HCT116 (cell line): ENCODE measurements around the gene CXCL13. TPM values are rescaled to one million over a fixed set of nuclear protein-coding genes. Genes with fewer than 3 reads are reported as not detected.

Source experiments
- ATAC-seq: fragments of 200-7000 bp; cut with Tn5 transposase; 2 replicates; pipeline ENCODE4 v1.9.1; 2020; ENCODE audit warnings: mild to moderate bottlenecking, moderate library complexity
- BruUV-seq: library from RNA; stranded (reverse); fragments of 400-500 nt; replicated peaks from 2 replicates; lab custom pipeline; 2021; lab: Mats Ljungman, UMichigan
- CTCF ChIA-PET: fragments of 300-600 bp; sonication (Branson Sonifier 250); formaldehyde crosslinking; loops from one replicate; lab custom pipeline; 2021; ENCODE audit warnings: antibody characterized with exemption; lab: Charles Lee
- POLR2A ChIA-PET: fragments of 300-600, 350-600 bp; sonication (Branson Sonifier 250); formaldehyde crosslinking; loops from one replicate; lab custom pipeline; 2021; ENCODE audit warnings: antibody characterized with exemption; lab: Charles Lee
- RAD21 ChIA-PET, 2 experiments: fragments of 300-600 bp; sonication (Branson Sonifier 250); formaldehyde crosslinking; loops; one replicate each; lab custom pipeline; 2023; ENCODE audit warnings: low total read pairs in 2 of 2; ENCODE audit not compliant: uncharacterized antibody in 2 of 2, unreplicated experiment in 2 of 2, low non-redundant PET in 1 of 2; lab: Charles Lee
- DNase-seq: peaks from one replicate; pipeline ENCODE4 v3.0.0-alpha.2; 2010; ENCODE audit warnings: low read depth, low spot score
- H2AFZ ChIP-seq: fragments of 200-600 bp; shearing (Covaris generic), sonication (generic); 2 replicates; pipeline ENCODE4 v1.6.1; 2017; ENCODE audit warnings: low read depth, mixed run types, mixed read lengths, antibody characterized with exemption, low read length; ENCODE audit not compliant: poor library complexity, severe bottlenecking
- H3K27ac ChIP-seq: 2 replicates; pipeline ENCODE4 v1.5.1; 2012; ENCODE audit warnings: low read depth, low read length
- H3K27me3 ChIP-seq: fragments of 200-600 bp; sonication (generic); 2 replicates; pipeline ENCODE4 v1.6.1; 2016; ENCODE audit warnings: mixed run types, low read length, mixed read lengths; ENCODE audit not compliant: insufficient read depth
- H3K36me3 ChIP-seq, 2 experiments: fragments of 200-500 bp in 1 of 2; fragments of 200-600 bp in 1 of 2; sonication (Bioruptor generic) in 1 of 2; sonication (generic) in 1 of 2; 2 replicates each; pipeline versions ENCODE4 v1.5.1 to v1.6.1; 2014 to 2016; ENCODE audit warnings: low read length in 2 of 2, inconsistent platforms in 1 of 2, mixed read lengths in 1 of 2, mixed run types in 1 of 2; ENCODE audit not compliant: insufficient read depth in 2 of 2, control insufficient read depth in 1 of 2
- H3K4me1 ChIP-seq, 2 experiments: fragments of 200-600 bp in 1 of 2; sonication (generic) in 1 of 2; 2 replicates each; pipeline versions ENCODE4 v1.5.1 to v1.6.1; 2012 to 2017; ENCODE audit warnings: low read length in 2 of 2, inconsistent platforms in 1 of 2, mild to moderate bottlenecking in 1 of 2, mixed read lengths in 1 of 2, mixed run types in 1 of 2, moderate library complexity in 1 of 2; ENCODE audit not compliant: insufficient read depth in 2 of 2, control insufficient read depth in 1 of 2
- H3K4me2 ChIP-seq: fragments of 200-600 bp; sonication (generic); 2 replicates; pipeline ENCODE4 v1.6.1; 2017; ENCODE audit warnings: mixed run types, low read length, mixed read lengths
- H3K4me3 ChIP-seq, 2 experiments: fragments of 200-600 bp in 1 of 2; sonication (generic) in 1 of 2; replicated peaks in 1 of 2; 2 replicates each; pipeline ENCODE4 v1.5.1; 2011 to 2016; ENCODE audit warnings: low read length in 2 of 2, control low read depth in 1 of 2, low read depth in 1 of 2, mild to moderate bottlenecking in 1 of 2, mixed read lengths in 1 of 2, mixed run types in 1 of 2
- H3K79me2 ChIP-seq: fragments of 200-600 bp; sonication (generic); 2 replicates; pipeline ENCODE4 v1.6.1; 2017; ENCODE audit warnings: mild to moderate bottlenecking, mixed run types, low read length, moderate library complexity, mixed read lengths; ENCODE audit not compliant: insufficient read depth
- H3K9ac ChIP-seq: fragments of 200-600 bp; sonication (generic); 2 replicates; pipeline ENCODE4 v1.6.1; 2016; ENCODE audit warnings: low read length, mixed read lengths
- H3K9me2 ChIP-seq: fragments of 200-600 bp; sonication (generic), shearing (Covaris generic); 2 replicates; pipeline ENCODE4 v1.6.1; 2017; ENCODE audit warnings: mixed run types, mild to moderate bottlenecking, moderate library complexity; ENCODE audit not compliant: insufficient read depth
- H3K9me3 ChIP-seq, 2 experiments: fragments of 200-500 bp in 1 of 2; fragments of 200-600 bp in 1 of 2; sonication (Bioruptor generic) in 1 of 2; sonication (generic) in 1 of 2; 2 replicates each; pipeline ENCODE4 v1.6.1; 2014 to 2017; ENCODE audit warnings: low read length in 2 of 2, mixed read lengths in 2 of 2, inconsistent platforms in 1 of 2, low read depth in 1 of 2, mild to moderate bottlenecking in 1 of 2, mixed run types in 1 of 2, moderate library complexity in 1 of 2; ENCODE audit not compliant: control insufficient read depth in 1 of 2, insufficient read depth in 1 of 2
- H4K20me1 ChIP-seq: fragments of 200-600 bp; sonication (generic), shearing (Covaris generic); 2 replicates; pipeline ENCODE4 v1.6.1; 2017; ENCODE audit warnings: mixed run types, mild to moderate bottlenecking, moderate library complexity; ENCODE audit not compliant: insufficient read depth
- CBX3 ChIP-seq: IDR thresholded peaks from 2 replicates; pipeline ENCODE4 v1.6.1; 2012; ENCODE audit warnings: low read depth
- EZH2phosphoT487 ChIP-seq: fragments of 200-600 bp; IDR thresholded peaks from 2 replicates; pipeline ENCODE4 v1.6.1; 2018; ENCODE audit warnings: antibody characterized with exemption, borderline replicate concordance
- POLR2A ChIP-seq: IDR thresholded peaks from 2 replicates; pipeline ENCODE4 v1.7.0; 2011; ENCODE audit warnings: borderline replicate concordance; ENCODE audit not compliant: insufficient read depth, insufficient read length; ENCODE audit errors: extremely low read depth
- POLR2AphosphoS5 ChIP-seq: IDR thresholded peaks from 2 replicates; pipeline ENCODE4 v1.6.1; 2011; ENCODE audit warnings: mild to moderate bottlenecking, low read depth, low read length, moderate library complexity
- RAD21 ChIP-seq: IDR thresholded peaks from 2 replicates; pipeline ENCODE4 v1.6.1; 2012; ENCODE audit warnings: low read depth, mild to moderate bottlenecking
- SP1 ChIP-seq: IDR thresholded peaks from 2 replicates; pipeline ENCODE4 v1.6.1; 2012; ENCODE audit warnings: low read depth
- SRF ChIP-seq: IDR thresholded peaks from 2 replicates; pipeline ENCODE4 v1.6.1; 2012; ENCODE audit warnings: low read depth
- TCF7L2 ChIP-seq: IDR thresholded peaks from 2 replicates; pipeline ENCODE4 v1.7.0; 2011; ENCODE audit warnings: borderline replicate concordance, inconsistent platforms; ENCODE audit not compliant: insufficient read depth, insufficient read length; ENCODE audit errors: extremely low read depth
- ZNF274 ChIP-seq: fragments of 200-500 bp; sonication (Bioruptor generic); IDR thresholded peaks from 2 replicates; pipeline ENCODE4 v1.6.1; 2014; ENCODE audit warnings: mild to moderate bottlenecking, low read depth, low read length, inconsistent platforms
- intact Hi-C: fragments of 100-400 bp; cut with micrococcal nuclease; formaldehyde crosslinking; loops from 2 replicates; pipeline ENCODE4 v1.10.0; 2022
- total RNA-seq: library from RNA; stranded (reverse); gene quantifications from one replicate; pipeline ENCODE4 v1.2.1, GENCODE V29; 2021; ENCODE audit not compliant: unreplicated experiment
- TF ChIP-seq, protein P1 (sequence below), 3 experiments: fragments of 200-600 bp in 1 of 3; sonication (generic) in 1 of 3; IDR thresholded peaks in 2 of 3; conservative IDR thresholded peaks in 1 of 3; 2 replicates each; pipeline ENCODE4 v1.5.1; 2012 to 2017; ENCODE audit warnings: low read depth in 2 of 3, low read length in 2 of 3, antibody characterized with exemption in 1 of 3, borderline replicate concordance in 1 of 3, control low read depth in 1 of 3, mild to moderate bottlenecking in 1 of 3, mixed read lengths in 1 of 3, mixed run types in 1 of 3, moderate library complexity in 1 of 3; ENCODE audit not compliant: insufficient read depth in 1 of 3
- TF ChIP-seq, protein P2 (sequence below): IDR thresholded peaks from 2 replicates; pipeline ENCODE4 v1.6.1; 2012
- TF ChIP-seq, protein P3 (sequence below): IDR thresholded peaks from 2 replicates; pipeline ENCODE4 v1.6.1; 2012; ENCODE audit warnings: low read depth
- TF ChIP-seq, protein P4 (sequence below): IDR thresholded peaks from 2 replicates; pipeline ENCODE4 v1.6.1; 2011; ENCODE audit warnings: mild to moderate bottlenecking, low read length, moderate library complexity; ENCODE audit not compliant: insufficient replicate concordance; ENCODE audit errors: extremely low read depth

Gene CXCL13
- total RNA-seq, 1 experiment from 2014 or later, result not detected

- BruUV-seq, result no TSS peak
- Histone ChIP-seq H3K9me3 (0 out of 4 replicates have a peak, but pooled peaks cover 0 to 5% of the 10 kb centered on the region in 2 experiments), H3K27me3 (no peaks in the 10 kb centered on the region), H3K4me3 (no peak overlapping the region), H3K4me1 (no peaks in the 10 kb centered on the region), H3K9ac (no peak overlapping the region), H3K9me2 (no peaks in the 10 kb centered on the region), H3K27ac (no peak overlapping the region), H3K4me2 (no peak overlapping the region), H4K20me1 (no peaks in the 10 kb centered on the region), H3K79me2 (no peaks in the 10 kb centered on the region), H2AFZ (no peak overlapping the region), H3K36me3 (no peaks in the 10 kb centered on the region)
- intact Hi-C loops, result no loop called here
- ChIA-PET RAD21 (no interaction called here), POLR2A (no interaction called here), CTCF (no interaction called here)
- no peak for ATAC-seq
- no peak for DNase-seq
- TF ChIP-seq SP1 (no peak), POLR2A (no peak), CBX3 (no peak), TCF7L2 (no peak), RAD21 (no peak), SRF (no peak), EZH2phosphoT487 (no peak), POLR2AphosphoS5 (no peak), ZNF274 (no peak)
- TF ChIP-seq, protein P1, sequence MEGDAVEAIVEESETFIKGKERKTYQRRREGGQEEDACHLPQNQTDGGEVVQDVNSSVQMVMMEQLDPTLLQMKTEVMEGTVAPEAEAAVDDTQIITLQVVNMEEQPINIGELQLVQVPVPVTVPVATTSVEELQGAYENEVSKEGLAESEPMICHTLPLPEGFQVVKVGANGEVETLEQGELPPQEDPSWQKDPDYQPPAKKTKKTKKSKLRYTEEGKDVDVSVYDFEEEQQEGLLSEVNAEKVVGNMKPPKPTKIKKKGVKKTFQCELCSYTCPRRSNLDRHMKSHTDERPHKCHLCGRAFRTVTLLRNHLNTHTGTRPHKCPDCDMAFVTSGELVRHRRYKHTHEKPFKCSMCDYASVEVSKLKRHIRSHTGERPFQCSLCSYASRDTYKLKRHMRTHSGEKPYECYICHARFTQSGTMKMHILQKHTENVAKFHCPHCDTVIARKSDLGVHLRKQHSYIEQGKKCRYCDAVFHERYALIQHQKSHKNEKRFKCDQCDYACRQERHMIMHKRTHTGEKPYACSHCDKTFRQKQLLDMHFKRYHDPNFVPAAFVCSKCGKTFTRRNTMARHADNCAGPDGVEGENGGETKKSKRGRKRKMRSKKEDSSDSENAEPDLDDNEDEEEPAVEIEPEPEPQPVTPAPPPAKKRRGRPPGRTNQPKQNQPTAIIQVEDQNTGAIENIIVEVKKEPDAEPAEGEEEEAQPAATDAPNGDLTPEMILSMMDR (IDR thresholded peaks at IDR 0.05 in 2 of 3, conservative IDR thresholded peaks at IDR 0.05 in 1 of 3; ENCODE audit: borderline replicate concordance in 1 of 3, insufficient read depth in 1 of 3, low read depth in 2 of 3, low read length in 2 of 3), result no peak
- TF ChIP-seq, protein P2, sequence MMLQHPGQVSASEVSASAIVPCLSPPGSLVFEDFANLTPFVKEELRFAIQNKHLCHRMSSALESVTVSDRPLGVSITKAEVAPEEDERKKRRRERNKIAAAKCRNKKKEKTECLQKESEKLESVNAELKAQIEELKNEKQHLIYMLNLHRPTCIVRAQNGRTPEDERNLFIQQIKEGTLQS, result no peak
- TF ChIP-seq, protein P3, sequence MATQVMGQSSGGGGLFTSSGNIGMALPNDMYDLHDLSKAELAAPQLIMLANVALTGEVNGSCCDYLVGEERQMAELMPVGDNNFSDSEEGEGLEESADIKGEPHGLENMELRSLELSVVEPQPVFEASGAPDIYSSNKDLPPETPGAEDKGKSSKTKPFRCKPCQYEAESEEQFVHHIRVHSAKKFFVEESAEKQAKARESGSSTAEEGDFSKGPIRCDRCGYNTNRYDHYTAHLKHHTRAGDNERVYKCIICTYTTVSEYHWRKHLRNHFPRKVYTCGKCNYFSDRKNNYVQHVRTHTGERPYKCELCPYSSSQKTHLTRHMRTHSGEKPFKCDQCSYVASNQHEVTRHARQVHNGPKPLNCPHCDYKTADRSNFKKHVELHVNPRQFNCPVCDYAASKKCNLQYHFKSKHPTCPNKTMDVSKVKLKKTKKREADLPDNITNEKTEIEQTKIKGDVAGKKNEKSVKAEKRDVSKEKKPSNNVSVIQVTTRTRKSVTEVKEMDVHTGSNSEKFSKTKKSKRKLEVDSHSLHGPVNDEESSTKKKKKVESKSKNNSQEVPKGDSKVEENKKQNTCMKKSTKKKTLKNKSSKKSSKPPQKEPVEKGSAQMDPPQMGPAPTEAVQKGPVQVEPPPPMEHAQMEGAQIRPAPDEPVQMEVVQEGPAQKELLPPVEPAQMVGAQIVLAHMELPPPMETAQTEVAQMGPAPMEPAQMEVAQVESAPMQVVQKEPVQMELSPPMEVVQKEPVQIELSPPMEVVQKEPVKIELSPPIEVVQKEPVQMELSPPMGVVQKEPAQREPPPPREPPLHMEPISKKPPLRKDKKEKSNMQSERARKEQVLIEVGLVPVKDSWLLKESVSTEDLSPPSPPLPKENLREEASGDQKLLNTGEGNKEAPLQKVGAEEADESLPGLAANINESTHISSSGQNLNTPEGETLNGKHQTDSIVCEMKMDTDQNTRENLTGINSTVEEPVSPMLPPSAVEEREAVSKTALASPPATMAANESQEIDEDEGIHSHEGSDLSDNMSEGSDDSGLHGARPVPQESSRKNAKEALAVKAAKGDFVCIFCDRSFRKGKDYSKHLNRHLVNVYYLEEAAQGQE, result no peak
- TF ChIP-seq, protein P4, sequence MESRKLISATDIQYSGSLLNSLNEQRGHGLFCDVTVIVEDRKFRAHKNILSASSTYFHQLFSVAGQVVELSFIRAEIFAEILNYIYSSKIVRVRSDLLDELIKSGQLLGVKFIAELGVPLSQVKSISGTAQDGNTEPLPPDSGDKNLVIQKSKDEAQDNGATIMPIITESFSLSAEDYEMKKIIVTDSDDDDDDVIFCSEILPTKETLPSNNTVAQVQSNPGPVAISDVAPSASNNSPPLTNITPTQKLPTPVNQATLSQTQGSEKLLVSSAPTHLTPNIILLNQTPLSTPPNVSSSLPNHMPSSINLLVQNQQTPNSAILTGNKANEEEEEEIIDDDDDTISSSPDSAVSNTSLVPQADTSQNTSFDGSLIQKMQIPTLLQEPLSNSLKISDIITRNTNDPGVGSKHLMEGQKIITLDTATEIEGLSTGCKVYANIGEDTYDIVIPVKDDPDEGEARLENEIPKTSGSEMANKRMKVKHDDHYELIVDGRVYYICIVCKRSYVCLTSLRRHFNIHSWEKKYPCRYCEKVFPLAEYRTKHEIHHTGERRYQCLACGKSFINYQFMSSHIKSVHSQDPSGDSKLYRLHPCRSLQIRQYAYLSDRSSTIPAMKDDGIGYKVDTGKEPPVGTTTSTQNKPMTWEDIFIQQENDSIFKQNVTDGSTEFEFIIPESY, result no peak
Measured at GRCh38 chr4:77651820-77652219, 46.2 kb downstream of the CXCL13 start.
